GM12874 (cell line): ENCODE measurements around the gene NOSIP.

Experiments
- TF ChIP-seq, protein P1 (sequence below): IDR thresholded peaks from 2 replicates; pipeline ENCODE4 v1.5.1; 2011; ENCODE audit warnings: low read depth, mild to moderate bottlenecking, control low read depth, low read length, moderate library complexity; ENCODE audit not compliant: insufficient read depth

NOSIP gene

DNA sequence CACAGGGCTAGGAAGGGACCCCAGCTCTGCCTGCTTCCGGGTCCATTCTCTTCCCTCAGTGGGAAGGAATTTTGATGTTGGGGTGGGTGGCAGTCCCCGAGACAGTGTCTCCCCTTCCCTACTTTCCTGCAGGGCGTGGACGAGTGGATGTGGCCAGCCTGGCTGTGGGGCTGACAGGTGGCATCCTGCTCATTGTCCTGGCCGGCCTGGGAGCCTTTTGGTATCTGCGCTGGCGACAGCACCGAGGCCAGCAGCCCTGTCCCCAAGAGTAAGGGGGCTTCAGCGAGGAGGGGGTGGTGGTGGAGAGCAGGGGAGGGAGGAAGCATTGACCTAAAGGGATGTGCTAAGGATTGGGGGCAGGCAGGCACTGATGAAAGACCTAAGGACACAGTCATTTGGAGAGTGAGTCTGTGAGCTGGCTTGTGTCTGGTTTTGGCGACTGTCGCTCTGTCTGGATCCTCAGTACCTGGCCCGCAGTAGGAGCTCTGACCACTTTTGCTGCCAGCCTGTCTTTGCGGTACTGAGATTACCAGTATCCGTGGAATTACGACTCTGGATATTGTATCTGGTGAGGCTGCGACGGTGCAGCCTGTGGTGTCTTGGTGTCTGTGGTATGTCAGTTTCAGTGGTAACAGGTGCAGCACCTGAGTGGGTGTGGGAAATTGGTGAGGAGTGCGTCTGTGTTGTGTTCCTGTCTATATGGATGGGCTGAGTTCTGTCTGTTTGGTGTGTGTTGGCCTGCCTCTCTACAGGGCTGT, 8.2 kb upstream of the NOSIP start:
- TF ChIP-seq, protein P1, sequence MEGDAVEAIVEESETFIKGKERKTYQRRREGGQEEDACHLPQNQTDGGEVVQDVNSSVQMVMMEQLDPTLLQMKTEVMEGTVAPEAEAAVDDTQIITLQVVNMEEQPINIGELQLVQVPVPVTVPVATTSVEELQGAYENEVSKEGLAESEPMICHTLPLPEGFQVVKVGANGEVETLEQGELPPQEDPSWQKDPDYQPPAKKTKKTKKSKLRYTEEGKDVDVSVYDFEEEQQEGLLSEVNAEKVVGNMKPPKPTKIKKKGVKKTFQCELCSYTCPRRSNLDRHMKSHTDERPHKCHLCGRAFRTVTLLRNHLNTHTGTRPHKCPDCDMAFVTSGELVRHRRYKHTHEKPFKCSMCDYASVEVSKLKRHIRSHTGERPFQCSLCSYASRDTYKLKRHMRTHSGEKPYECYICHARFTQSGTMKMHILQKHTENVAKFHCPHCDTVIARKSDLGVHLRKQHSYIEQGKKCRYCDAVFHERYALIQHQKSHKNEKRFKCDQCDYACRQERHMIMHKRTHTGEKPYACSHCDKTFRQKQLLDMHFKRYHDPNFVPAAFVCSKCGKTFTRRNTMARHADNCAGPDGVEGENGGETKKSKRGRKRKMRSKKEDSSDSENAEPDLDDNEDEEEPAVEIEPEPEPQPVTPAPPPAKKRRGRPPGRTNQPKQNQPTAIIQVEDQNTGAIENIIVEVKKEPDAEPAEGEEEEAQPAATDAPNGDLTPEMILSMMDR: no peak

- TF ChIP-seq, protein P1: no peak
Observed at GRCh38 chr19:49587227-49587626, 6.9 kb upstream of the NOSIP start.

DNA sequence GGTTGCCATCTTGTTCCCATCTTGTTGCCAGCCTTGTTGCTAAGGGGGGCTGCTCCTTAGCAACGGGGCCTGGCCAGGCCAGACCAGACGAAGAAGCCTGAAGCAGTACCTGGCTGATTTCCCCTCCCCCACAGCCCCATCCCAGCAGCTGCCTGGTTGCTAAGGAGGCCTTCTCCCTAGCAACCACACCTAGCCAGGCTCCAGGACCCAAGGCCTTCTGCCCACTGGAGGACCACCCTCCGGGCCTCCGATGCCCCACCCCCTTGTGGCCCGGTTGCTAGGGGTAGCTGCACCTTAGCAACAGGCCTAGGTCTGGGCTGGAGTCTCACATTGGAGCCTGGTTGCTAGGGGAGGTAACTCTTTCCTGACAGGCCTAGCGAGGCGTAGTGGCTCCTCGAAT, 4.7 kb upstream of the NOSIP start:
- TF ChIP-seq, protein P1: no peak

DNA sequence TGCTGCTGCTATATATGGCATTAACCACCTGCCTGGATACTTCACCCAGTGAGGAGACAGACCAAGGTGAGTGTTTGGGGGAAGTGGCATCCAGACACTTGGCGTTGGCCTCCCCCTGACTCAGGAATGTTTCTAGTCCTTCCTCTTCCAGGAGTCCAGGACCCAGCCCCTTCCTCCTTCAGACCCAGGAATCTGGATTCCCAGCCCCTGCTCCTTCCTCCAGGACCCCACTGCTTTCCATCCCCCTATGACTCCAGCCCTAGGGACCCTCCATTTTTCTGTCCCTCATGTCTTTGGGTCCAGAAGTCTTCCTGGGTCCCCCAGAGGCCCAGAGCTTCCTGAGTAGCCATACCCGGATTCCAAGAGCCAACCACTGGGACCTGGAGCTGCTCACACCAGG, 2.9 kb upstream of the NOSIP start:
- TF ChIP-seq, protein P1: no peak

GRCh38 chr19:49581007-49581508, 702 bp upstream of the NOSIP start, which contains the start of gene PRRG2:
Gene PRRG2, plus strand, starts transcription at chr19:49581316. Its CDS starts 1,904 bp downstream, at chr19:49583220.
- TF ChIP-seq, protein P1: no peak

- TF ChIP-seq, protein P1: no peak
Observed at GRCh38 chr19:49579947-49580263, 451 bp downstream of the NOSIP start.

- TF ChIP-seq, protein P1: no peak
Observed at GRCh38 chr19:49579193-49579592, 1.2 kb downstream of the NOSIP start.
